Ureter (tissue), 1 donor: Measurements from ENCODE around the gene ELOVL6. TPM values are rescaled to one million over a fixed set of nuclear protein-coding genes. Genes with fewer than 3 reads are reported as not detected.
"Not testable (repeated sequence)": the region's sequence is repeated elsewhere in the genome, so short reads cannot be mapped to it uniquely, and the experiment has no call there.

Experiments used
- DNase-seq: peaks from one replicate; pipeline ENCODE4 v3.0.0-alpha.2; 2020; ENCODE audit warnings: low spot score
- total RNA-seq: library from RNA; stranded (reverse); gene quantifications from one replicate; pipeline ENCODE4 v1.2.4, GENCODE V29; 2023
- donor health status: DM: yes; HTN: yes; CAD: no.

ELOVL6 gene
- total RNA-seq, 1 donor from 2014 or later = 62.3 TPM

- no peak for DNase-seq
Measured at GRCh38 chr4:110075083-110075738, 123.2 kb downstream of the ELOVL6 start.

GRCh38 chr4:110074570-110074969 lies 123.8 kb downstream of the ELOVL6 start:
- no peak for DNase-seq

- no peak for DNase-seq
Measured at GRCh38 chr4:110073053-110073845, 125.2 kb downstream of the ELOVL6 start.

DNA sequence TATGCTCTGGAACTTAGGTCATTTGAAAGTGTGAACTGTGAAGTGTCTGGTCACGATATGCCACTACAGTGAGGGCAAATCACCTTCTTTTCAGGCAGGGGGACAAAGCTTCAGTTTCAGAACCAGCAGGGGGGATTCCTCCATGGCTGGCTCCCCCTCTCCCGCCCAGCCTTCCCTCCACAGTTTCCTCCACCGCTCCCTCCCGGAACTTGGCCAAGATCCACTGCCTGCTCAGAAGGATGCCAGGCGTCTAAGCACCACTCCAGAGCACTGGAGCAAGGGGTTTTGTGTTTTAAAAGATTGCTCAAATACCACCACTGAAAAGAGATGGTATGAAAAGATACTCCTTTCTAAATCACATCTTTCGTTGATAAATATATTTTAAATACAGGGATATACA lies 126.9 kb downstream of the ELOVL6 start:
- peak; percentile 51 for DNase-seq

- DNase-seq = no peak
Measured at GRCh38 chr4:110068248-110068647, 130.2 kb downstream of the ELOVL6 start.

DNA sequence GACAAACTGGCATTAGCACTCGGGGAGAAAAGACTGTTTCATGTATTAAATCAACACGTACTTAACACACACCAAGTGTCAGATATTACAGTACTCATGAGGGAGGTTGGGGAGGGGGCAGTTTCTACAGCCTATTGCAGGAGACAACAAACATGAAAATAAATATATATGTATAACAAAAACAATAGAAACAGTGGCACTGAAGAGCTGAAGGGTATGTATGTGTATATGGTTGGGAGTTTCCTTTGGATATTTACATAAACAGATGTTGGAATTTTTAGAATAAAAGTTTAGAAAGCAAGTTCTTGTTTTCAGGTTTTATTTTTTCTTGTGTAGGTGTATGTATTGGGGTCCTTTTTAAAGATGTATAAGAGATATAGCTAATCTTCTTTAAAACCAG lies 133.5 kb downstream of the ELOVL6 start:
- DNase-seq = no peak

DNA sequence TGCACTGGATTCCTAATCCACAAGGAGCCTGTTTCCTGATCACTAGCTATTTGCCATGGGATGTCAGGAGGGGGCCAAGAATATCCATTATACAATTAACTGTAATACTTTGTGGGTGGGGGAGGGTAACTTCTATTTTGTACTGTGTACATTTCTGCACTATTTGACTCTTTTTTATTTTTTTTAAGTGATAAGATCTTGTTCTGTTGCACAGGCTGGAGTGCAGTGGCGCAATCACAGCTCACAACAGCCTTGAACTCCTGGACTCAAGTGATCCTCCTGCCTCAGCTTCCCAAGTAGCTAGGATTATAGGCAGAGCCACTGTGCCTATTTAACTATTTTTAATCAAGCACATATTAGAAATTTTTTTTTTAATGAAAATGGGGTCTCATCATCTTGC lies 134.1 kb downstream of the ELOVL6 start:
- DNase-seq = no peak

GRCh38 chr4:110062166-110062565 lies 136.2 kb downstream of the ELOVL6 start:
- DNase-seq = no peak

DNA sequence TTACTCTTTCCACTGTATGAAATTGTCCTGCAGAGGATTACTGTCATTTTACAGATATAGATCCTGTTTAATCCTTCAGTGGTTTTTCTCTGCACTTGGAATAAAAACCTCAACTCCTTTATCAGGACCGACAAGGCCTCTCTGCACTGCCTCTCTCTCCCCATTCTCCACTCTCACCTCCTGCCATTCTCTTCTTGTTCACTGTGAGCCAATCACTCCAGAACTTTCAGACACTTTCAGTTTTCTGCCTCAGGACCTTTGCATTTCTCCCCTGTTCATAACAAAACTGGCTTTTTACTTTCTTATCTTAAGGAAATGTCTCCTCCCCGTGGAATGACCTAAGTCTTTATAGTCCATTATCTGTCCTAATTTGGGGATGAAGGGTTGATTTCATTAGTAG lies 137.3 kb downstream of the ELOVL6 start:
- DNase-seq = no peak

- DNase-seq = no peak
Measured at GRCh38 chr4:110059556-110060191, 138.7 kb downstream of the ELOVL6 start.

DNA sequence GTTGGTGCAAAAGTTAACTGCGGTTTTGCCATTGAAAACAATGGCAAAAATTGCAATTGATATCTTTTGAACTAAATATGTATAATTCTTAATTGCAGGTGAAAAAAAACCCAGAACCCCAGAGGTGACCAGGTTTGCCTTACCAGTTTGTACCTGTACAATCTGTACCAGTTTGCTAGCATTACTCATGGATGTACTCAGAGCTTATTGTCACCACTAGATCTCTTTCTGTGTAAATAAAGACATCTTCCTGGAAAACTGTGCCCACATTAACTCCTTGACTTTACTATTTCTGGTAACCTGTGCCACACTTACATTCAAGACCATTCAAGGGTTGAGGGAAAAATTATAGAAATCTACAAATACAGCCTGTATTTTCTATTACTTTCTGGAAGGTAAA lies 139.7 kb downstream of the ELOVL6 start:
- DNase-seq = no peak

DNA sequence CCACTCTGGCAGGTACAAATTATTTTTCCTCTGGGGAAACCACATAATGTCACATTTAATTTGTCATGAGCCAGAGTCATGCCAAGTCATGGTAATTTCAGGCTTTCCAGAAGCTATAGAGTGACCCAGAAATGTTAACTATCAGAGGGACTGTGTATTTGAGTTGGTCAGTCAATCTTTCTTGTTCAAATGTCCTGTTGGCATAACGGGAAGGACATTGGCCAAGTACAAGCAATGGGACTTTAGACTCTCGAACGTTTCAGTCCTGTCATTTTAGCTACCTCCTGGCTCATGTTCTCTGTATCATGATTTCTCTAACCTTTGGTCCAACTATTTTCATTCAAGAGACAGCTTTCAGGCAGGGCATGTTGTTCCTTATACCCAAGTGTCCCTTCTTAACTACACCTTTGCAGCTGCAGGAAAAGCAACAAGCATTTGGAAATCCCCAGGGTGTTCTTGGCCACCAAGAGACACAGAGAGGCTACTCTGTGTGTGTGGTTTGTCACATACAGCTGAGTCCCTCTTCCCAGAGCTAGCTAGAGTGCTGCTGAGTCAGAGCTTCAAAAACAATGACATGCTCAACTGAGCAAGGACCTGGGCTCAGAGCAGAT lies 143.2 kb downstream of the ELOVL6 start:
- no peak for DNase-seq

GRCh38 chr4:110049951-110050925 lies 148.2 kb downstream of the ELOVL6 start:
- DNase-seq = no peak

- DNase-seq = no peak
Measured at GRCh38 chr4:110046588-110047049, 151.8 kb downstream of the ELOVL6 start.

DNA sequence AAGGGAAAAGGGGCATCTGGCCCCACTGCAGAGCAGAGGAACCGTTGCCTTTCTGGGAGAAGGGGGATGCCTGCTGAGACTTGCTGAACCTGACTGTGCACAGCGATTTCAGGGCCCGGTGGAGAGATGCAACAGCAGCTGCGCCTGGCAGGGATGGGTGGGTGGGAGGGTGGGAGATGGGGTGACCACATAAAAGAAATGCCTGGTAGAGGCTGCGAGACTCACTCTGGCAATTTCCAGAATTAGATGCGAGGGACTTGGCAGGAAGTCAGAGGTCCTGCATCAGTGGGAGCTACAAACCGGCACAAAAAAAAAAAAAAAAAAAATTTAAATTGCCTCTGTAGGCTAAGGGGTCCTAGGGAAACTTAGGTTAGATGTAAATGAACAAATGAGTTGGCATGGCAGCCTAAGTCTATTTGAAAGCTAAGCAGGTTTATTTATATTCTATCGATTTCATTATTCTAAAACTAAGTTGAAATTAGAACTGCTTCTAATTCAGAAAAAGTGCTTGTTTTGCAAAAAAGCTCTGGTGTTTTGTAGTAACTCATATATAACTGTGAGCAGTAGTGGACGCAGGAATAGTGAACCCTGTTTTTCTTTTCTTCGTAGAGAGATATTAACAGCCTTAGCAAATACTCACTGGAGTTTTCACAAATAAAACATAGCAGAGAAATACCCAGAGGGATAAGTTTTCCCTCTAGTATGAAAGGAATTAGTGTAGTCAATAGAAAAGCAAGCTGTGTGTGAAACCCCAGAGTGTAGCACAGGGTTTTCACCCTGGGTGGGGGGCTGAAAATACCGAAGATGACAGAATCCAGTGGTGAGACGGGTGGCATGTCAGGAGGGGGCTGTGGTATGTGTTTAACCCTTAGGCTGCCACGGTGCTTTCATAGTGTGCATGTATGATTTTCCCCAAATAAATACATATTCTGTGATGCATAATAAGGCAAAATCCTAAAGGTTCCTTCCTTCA lies 155.6 kb downstream of the ELOVL6 start:
- DNase-seq = no peak

- no peak for DNase-seq
Measured at GRCh38 chr4:110041735-110042134, 156.7 kb downstream of the ELOVL6 start.

GRCh38 chr4:110039164-110039563 lies 159.3 kb downstream of the ELOVL6 start:
- DNase-seq = not testable (repeated sequence)

GRCh38 chr4:110034026-110034393 lies 164.4 kb downstream of the ELOVL6 start:
- DNase-seq = no peak

DNA sequence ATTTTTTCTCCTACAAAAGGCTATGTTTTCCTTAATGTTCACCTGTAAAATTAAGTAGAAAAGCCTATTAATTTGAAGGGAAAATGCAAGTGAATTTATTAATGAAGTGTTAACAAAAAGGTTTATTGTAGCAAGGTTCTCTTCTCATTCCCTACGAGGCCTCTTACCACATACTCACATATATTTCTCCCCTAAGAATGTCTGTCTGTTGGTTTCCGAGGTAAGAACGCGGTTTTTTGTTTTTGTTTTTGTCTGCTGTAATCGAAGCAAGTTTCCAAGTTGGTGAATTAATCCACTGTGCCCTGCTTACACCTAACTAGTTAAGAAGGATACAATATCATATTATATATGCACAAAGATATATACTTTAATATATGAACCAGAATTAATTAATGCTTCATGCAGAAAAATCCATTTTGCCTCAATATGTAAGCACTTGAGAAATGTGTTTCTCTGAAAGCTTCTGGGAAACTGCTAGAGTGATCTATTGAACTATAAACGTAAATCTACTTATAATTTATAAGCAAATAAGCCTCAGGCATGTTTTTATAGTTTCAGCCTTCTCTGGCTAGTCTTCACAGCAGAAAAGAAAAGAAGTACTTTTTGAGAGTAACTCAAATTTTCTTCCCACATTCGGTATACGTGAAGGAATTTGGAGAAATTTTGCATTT lies 164.9 kb downstream of the ELOVL6 start:
- no peak for DNase-seq
